GM18508 (cell line): Measurements from ENCODE around the gene NWD2.

Experiments used
- ATAC-seq: cut with Tn5 transposase; IDR thresholded peaks from one replicate; pipeline ENCODE4 v1.9.1; 2021; ENCODE audit warnings: moderate number of reproducible peaks; ENCODE audit not compliant: insufficient read depth, unreplicated experiment

Gene NWD2

DNA sequence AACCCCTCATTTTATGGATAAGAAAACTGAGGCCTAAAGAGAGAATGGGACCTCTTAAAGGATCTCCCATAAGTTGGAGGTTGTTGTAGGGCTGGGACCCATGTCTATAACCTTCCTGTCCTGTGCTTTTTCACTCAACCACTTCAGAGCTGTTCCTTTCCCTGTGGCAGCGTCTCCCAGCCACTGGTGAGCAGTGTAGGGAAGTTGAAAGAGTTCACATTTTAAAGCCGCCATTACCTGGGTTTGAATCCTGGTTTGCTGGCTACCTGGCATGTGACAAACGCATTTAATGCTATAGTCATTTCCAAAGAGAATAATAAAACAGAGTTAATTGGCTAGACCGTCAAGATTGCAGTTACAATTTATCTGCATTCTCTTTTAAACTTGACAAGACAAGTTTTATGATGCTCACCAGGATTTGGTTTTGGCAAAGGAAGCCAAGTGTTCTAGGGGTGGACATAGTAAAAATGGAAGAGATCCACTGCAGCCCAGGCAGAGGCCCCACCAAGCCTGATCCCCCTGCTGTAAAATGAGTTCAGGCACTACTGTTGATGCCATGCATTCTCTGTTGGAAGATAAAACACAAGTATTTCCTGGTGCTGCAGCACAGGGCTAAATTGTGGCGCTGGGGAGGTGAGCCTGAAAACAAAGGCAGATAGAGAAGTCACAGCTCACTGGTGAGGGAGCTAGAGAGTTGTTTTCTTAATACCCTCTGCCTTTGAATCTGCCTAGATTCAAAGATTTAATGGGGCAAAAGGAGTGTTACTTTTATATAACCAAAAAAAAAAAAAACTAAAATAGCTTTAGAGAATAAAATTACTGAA, 218.7 kb downstream of the NWD2 start:
- no peak for ATAC-seq

- no peak for ATAC-seq
Observed at GRCh38 chr4:37464373-37465128, 220.0 kb downstream of the NWD2 start.

DNA sequence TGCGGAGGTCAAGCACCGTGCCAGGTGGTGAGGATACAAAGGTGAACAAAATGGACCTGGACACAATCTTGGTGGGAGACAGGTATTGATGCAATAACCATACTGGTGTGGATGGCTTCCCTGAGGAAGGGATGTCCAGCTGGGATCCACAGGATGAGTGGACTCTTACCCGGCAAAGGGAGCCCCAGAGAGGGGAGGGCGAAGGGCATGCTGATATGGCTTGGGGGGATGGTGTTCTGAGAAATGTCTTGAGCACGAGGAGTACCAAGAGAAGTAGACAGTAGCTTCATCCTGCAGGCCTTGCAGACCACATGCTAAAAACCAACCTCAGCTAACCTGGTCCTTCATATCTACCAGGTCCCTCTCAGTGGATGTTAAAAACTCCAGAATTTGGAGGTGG, 220.8 kb downstream of the NWD2 start:
- ATAC-seq = no peak

GRCh38 chr4:37465845-37466244, 221.3 kb downstream of the NWD2 start:
- ATAC-seq = no peak

DNA sequence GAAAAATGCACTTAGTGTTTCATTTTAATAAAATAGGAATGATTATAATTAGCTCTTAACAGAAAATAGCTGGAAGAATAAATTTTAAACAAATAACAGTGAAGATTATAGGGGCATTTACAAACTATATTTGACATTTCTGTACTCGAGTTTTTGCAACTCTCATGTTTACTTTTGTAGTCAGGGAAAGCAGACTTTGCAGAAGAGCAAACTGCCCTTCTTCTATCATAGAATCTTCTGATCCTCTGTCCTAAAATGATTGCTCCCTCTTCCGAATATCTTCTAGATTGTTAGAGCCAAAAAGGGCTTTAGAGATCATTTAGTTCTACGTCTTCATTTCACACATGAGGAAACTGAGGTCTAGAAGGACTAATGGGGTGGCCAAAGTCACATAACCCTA, 222.7 kb downstream of the NWD2 start:
- no peak for ATAC-seq

DNA sequence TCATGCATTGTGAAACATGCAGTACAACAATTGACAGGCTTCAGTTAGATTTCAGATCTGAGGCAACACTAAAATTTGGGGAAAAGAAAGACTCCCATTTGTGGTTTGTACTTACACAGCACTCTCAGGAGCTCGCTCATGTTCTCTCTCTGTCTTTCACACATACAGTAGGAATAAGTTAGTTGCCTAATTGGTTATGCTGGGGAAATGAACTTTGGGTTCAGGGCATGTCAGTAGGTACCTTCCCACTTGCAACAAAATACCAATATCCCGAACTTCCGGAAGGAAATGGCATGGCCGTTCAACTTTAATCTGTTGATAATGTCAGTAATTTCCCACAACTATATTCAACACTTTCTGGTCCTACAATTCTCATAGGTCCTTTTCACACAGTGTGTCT, 223.3 kb downstream of the NWD2 start:
- ATAC-seq = no peak

GRCh38 chr4:37469286-37469685, 224.7 kb downstream of the NWD2 start:
- ATAC-seq = no peak

DNA sequence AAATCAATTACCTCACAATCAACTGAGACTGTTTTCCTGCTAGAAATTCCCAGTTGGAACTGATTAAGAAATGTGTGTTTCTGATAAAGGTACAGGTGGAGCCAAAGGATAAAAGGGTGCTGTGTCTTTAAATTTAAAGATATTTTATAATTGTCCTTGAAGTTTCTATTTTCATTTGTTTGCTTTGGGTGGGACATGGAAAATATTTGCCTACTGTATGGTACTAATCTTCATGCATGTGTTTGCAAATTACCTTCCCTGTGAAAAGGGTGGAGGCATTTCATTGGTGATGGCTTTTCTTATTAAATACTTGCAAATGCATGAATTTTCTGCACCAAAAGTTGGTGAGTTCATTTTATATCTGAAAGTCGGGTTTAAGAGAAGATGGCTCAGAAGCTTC, 225.7 kb downstream of the NWD2 start:
- no peak for ATAC-seq

DNA sequence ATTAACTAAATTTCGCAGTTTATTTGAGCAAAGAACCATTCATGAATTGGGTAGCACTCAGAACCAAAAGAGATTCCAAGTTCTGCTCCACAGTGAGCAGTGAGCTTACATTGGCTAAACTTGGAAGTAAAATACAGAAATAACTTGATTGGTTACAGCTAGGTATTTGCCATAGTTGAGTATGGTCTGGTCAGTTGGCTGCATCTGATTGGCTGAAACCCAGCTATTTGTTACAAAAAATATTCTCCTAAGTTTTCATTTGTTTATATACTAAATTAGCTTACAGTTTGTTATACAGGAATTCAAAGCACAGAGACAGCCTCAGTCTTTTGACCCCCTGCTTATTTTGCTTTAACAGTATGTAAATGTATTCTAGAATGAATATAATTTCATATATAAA, 226.6 kb downstream of the NWD2 start:
- ATAC-seq = no peak

- ATAC-seq = no peak
Observed at GRCh38 chr4:37471971-37472370, 227.4 kb downstream of the NWD2 start.

- no peak for ATAC-seq
Observed at GRCh38 chr4:37473807-37474206, 229.3 kb downstream of the NWD2 start.

- ATAC-seq = no peak
Observed at GRCh38 chr4:37475087-37475486, 230.5 kb downstream of the NWD2 start.

DNA sequence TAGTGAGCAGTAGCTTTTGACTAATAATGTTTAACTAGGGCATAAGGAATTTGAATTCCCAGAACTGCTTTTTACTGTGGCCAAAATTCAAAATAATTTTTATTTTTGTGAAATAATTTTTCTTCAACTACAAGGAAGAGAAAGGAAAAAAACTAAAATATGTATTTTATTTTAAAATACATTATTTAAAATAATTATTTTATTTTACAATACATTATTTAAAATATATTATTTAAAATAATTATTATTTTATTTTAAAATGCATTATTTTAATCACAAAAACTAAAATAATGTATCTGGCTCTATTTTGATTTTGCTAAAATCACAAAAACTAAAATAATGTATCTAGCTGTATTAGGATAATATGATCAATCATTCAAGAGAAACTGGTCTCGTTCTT, 231.2 kb downstream of the NWD2 start:
- no peak for ATAC-seq

GRCh38 chr4:37476256-37476655, 231.7 kb downstream of the NWD2 start:
- no peak for ATAC-seq

GRCh38 chr4:37476691-37477090, 232.1 kb downstream of the NWD2 start:
- no peak for ATAC-seq

DNA sequence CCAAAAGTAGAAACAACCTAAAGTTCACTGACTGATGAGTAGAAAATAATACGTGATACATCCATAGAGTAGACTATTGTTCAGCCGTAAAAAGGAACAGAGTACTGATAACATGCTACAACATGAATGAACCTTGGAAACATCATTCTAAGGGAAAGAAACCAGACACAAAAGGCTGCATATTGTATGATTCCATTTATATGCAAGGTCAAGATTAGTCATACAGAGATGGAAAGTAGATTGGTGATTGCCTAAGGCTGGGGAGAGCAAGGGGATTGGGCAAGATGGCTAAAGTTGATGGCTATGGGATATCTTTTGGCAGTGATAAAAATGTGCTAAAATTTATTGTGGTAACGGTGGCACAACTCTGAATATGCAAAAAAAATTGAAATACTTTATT, 232.6 kb downstream of the NWD2 start:
- ATAC-seq = no peak

DNA sequence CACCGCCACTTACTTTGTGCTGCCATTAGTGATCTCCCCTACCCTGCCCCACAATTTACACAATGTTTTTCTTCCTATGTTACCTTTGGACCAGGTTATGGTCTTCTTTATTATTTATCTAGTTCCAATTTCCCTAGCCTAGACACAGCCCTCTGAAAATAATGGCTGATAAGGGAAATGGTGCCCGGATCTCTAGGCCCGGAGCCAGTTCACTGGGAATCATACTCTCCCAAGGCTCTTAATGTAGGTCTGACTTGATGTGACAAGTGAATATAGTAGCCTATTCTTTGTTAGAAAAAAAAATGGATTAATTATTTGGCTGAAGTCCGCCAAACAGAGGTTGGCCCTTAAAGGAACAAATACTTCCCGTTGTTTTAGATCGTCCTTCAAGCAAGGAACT, 233.6 kb downstream of the NWD2 start:
- no peak for ATAC-seq

- no peak for ATAC-seq
Observed at GRCh38 chr4:37480509-37480908, 236.0 kb downstream of the NWD2 start.

- no peak for ATAC-seq
Observed at GRCh38 chr4:37481547-37482122, 237.1 kb downstream of the NWD2 start.

GRCh38 chr4:37482236-37482913, 237.8 kb downstream of the NWD2 start:
- ATAC-seq = no peak

DNA sequence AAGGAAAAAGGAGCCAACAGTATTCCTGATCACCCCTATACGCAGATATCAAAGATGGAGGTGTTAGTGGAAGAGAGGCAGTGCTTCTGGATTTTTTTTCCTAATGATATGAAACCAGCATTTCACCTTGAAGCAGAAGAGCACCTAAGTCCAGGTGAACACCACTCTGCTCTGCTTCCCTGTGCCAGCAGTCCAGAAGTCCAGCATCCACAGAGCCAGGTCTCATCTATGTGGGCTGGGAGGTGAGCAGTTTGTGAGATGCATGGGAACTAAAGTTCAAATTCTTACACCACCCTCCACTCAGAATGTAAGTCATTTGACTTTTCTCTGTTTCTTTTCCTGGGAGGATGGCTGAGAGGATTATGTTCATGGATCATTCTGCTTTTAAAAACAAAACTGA, 239.1 kb downstream of the NWD2 start:
- no peak for ATAC-seq
